HG02884 (cell line): ENCODE data around the gene ZNF446.

Experiments used
- ATAC-seq: cut with Tn5 transposase; IDR thresholded peaks from one replicate; pipeline ENCODE4 v1.9.1; 2021; ENCODE audit warnings: mild to moderate bottlenecking, moderate library complexity; ENCODE audit not compliant: unreplicated experiment

Gene ZNF446

DNA sequence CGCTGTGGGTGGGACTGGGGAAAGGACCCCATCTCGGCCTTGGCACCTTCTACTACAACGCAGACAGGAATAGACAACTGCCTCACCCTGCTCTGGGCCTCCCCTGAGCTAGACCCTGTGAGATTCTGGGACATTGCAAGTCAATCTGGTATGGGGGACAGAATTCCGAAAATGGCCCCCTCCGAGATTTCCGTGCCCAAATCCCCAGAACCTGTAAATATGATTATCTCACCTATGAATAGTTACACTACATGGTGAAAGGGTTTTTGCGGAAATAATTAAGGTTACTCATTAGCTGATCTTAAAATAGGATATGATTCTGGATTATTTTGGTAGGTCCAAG lies 44.1 kb downstream of the ZNF446 start:
- no peak for ATAC-seq

DNA sequence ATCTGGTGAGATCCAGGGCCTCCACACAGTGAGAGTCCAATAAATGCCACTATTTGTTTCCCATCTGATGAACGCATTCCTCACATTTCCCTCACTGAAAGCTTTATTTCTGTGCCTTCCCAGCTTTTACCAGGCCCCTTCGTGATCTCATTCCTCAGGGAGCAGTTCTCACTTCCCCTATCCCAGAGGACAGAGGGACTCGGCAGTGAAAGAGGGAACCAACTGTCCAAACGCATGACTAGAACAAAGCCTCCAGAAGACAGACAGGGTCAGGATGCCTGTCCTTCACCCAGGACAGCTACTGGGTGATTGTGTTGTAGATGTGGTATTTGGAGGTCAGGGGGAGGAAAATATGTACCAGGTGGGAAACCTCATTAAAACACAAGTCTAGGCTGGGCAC lies 45.5 kb downstream of the ZNF446 start:
- no peak for ATAC-seq

DNA sequence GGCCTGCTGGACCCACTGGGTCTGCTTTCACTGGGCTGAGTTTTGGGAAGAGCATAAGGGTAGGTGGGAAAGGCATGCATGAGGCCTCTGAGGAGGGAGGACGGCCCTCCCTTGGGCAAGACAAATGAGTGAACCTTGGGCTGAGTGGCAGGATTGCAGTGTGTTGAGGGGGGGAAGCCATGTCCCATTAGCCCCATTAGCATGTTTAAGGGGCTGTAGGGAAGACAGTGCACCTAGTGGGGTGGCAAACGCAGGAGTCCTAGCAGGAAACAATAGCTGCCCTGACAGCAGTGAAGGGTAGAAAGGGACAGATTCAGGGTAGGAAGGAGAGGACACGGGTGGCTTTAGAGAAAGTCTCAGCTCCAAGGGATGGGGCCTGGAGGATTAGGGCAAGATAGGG lies 46.6 kb downstream of the ZNF446 start:
- no peak for ATAC-seq

DNA sequence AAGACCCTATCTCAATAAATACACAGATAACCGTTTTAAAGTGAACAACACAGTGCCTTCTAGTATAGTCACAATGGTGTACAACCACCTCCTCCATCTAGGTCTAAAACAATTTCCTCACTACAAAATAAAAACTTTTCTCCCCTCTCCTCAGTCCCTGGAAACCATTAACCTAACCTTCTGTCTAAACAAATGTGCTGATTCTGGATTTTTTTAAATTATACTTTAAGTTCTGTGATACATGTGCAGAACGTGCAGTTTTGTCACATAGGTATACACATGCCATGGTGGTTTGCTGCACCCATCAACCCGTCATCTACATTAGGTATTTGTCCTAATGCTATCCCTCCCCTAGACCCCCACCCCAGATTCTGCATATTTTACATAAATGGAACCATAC lies 53.3 kb downstream of the ZNF446 start:
- no peak for ATAC-seq
